HepG2 (cell line): Measurements from ENCODE around the gene TMUB1. TPM values are rescaled to one million over a fixed set of nuclear protein-coding genes. Genes with fewer than 3 reads are reported as not detected.

Source experiments
- GABPA ChIP-seq, 2 experiments: IDR thresholded peaks; 2 replicates each; pipeline ENCODE4 v1.6.1; 2011 to 2016; ENCODE audit warnings: low read depth in 2 of 2, low read length in 1 of 2, missing biosample characterization in 1 of 2, missing genetic modification characterization in 1 of 2
- GATAD1 ChIP-seq: IDR thresholded peaks from 2 replicates; pipeline ENCODE4 v1.6.1; 2016; ENCODE audit warnings: missing genetic modification reagents, missing compliant biosample characterization
- NR1H2 ChIP-seq: sonication (generic); formaldehyde crosslinking; IDR thresholded peaks from 2 replicates; pipeline ENCODE4 v1.8.1; 2022; ENCODE audit warnings: low read depth, missing genetic modification reagents, borderline replicate concordance
- SIN3A ChIP-seq: IDR thresholded peaks from 2 replicates; pipeline ENCODE4 v1.6.1; 2011; ENCODE audit warnings: low read depth, mild to moderate bottlenecking, control low read depth, low read length, borderline replicate concordance
- STAT5B ChIP-seq: sonication (generic); formaldehyde crosslinking; IDR thresholded peaks from 2 replicates; pipeline ENCODE4 v1.4.0; 2020; ENCODE audit warnings: missing genetic modification reagents
- TBX3 ChIP-seq: fragments of 450-650 bp; IDR thresholded peaks from 2 replicates; pipeline ENCODE4 v1.6.1; 2017; ENCODE audit warnings: antibody characterized with exemption, mild to moderate bottlenecking, inconsistent platforms, borderline replicate concordance
- ZNF253 ChIP-seq: sonication (generic); formaldehyde crosslinking; IDR thresholded peaks from 2 replicates; pipeline ENCODE4 v1.8.0; 2022; ENCODE audit warnings: mild to moderate bottlenecking, missing genetic modification reagents, borderline replicate concordance
- ZNF274 ChIP-seq: sonication (generic); formaldehyde crosslinking; IDR thresholded peaks from 2 replicates; pipeline ENCODE4 v1.5.1; 2020; ENCODE audit warnings: mild to moderate bottlenecking, missing genetic modification reagents
- ZNF614 ChIP-seq: IDR thresholded peaks from 2 replicates; pipeline ENCODE4 v1.6.1; 2018; ENCODE audit warnings: missing biosample characterization, missing genetic modification reagents, inconsistent platforms, borderline replicate concordance
- polyA plus RNA-seq, 8 experiments: library from polyadenylated mRNA; depleted of rRNA in 3 of 8; stranded (reverse) in 7 of 8; unstranded in 1 of 8; fragments of >200 nt; fragmentation: Illumina TruSeq in 4 of 8; extraction: Trizol in 4 of 8; gene quantifications; 2 replicates each; pipeline versions ENCODE4 v1.2.1 to v1.2.3, GENCODE V29; 2011 to 2016; ENCODE audit warnings: low read depth in 4 of 8, missing spikeins in 1 of 8, mixed read lengths in 1 of 8; ENCODE audit not compliant: insufficient read depth in 1 of 8
- total RNA-seq, 5 experiments: library from RNA; depleted of rRNA; stranded (reverse); fragments of >200 nt; fragmentation: Illumina TruSeq; extraction: Trizol; gene quantifications; 2 replicates each; pipeline ENCODE4 v1.2.3, GENCODE V29; 2016; ENCODE audit warnings: low read depth in 1 of 5
- TF ChIP-seq, protein P1 (sequence below): IDR thresholded peaks from 2 replicates; pipeline ENCODE4 v1.6.1; 2016
- TF ChIP-seq, protein P2 (sequence below): sonication (generic); formaldehyde crosslinking; IDR thresholded peaks from 2 replicates; pipeline ENCODE4 v1.4.0; 2020; ENCODE audit warnings: mild to moderate bottlenecking, missing genetic modification reagents

The TMUB1 gene
- total and polyA plus RNA-seq, 2 of the 13 experiments (the other 11 are each of a cell fraction or from before 2014, with no cell fraction given): 44.8 to 51.6 TPM

DNA sequence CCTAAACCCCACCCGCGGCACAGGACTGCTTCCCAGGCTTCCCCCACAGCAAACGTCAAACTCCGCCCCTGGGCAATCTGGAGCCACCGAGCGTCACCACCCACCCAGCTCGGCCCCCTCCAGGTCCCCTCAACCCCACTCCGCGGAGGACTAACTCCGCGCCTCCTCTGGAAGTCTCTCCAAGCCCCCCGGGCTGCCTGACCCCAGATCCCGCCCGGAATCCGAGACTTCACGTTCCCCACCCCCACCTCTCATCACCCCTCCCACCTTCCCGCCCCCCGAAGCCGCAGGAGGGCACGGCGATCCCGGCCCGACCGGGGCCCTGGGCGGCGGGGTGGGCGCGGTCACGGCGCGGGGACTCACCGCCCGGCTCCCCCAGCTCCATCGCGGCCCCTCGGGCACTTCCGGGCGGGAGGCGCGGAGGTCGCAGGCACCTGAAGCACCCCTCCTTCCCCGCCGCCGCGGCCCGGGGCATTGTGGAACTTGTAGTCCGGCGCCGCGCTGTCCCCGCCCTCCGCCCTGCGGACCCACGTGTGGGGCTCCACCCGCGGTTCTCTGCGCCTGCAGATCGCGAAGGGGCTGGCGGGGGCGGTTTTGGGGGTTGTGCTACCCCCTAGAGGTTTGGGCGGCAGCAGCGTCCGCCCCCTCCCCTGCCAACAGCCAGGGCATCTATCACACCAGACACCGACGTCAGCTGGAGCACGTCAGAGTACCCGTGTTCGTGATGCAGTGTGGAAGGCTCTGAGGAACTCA lies at the start of gene TMUB1 (continued):
- TF ChIP-seq, protein P1, sequence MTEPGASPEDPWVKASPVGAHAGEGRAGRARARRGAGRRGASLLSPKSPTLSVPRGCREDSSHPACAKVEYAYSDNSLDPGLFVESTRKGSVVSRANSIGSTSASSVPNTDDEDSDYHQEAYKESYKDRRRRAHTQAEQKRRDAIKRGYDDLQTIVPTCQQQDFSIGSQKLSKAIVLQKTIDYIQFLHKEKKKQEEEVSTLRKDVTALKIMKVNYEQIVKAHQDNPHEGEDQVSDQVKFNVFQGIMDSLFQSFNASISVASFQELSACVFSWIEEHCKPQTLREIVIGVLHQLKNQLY (CRISPR knock-in tag): no peak
- TF ChIP-seq, protein P2, sequence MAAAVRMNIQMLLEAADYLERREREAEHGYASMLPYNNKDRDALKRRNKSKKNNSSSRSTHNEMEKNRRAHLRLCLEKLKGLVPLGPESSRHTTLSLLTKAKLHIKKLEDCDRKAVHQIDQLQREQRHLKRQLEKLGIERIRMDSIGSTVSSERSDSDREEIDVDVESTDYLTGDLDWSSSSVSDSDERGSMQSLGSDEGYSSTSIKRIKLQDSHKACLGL (CRISPR knock-in tag): peak; percentile 76; the same call in 1 of the 2 replicates
- no peak for TF ChIP-seq TBX3
- no peak for TF ChIP-seq NR1H2 (CRISPR knock-in tag)
- no peak for TF ChIP-seq ZNF253 (CRISPR knock-in tag)
- TF ChIP-seq SIN3A: 0 out of 2 replicates have a peak, but pooled peaks have one; percentile 34
- TF ChIP-seq ZNF614: no peak
- TF ChIP-seq GABPA (IDR thresholded peaks at IDR 0.05; ENCODE audit: low read depth, low read length): no peak
- TF ChIP-seq GABPA (CRISPR knock-in tag; IDR thresholded peaks at IDR 0.05; ENCODE audit: low read depth): peak; percentile 74
- TF ChIP-seq STAT5B (CRISPR knock-in tag): no peak
- TF ChIP-seq GATAD1 (CRISPR knock-in tag): peak; percentile 64
- TF ChIP-seq ZNF274 (CRISPR knock-in tag): 0 out of 2 replicates have a peak, but pooled peaks have one; percentile 53
- TF ChIP-seq, all 625 proteins: peak for 103
